Fibroblast of villous mesenchyme (primary cell): ENCODE measurements around the gene ADCY7. TPM values are rescaled to one million over a fixed set of nuclear protein-coding genes. Genes with fewer than 3 reads are reported as not detected.

Experiments
- DNase-seq: peaks from one replicate; pipeline ENCODE4 v3.0.0-alpha.2; 2010; ENCODE audit warnings: low read depth
- H3K4me3 ChIP-seq: 2 replicates; pipeline ENCODE4 v1.5.1; 2011; ENCODE audit warnings: low read depth, mild to moderate bottlenecking, low read length
- CTCF ChIP-seq: IDR thresholded peaks from 2 replicates; pipeline ENCODE4 v1.5.1; 2012; ENCODE audit warnings: low read depth, mild to moderate bottlenecking, low read length; ENCODE audit not compliant: insufficient read depth
- total RNA-seq: library from RNA; depleted of rRNA; stranded (reverse); fragments of >200 nt; gene quantifications from 2 replicates; pipeline ENCODE4 v1.2.3, GENCODE V29; 2012

Gene ADCY7
- total RNA-seq, 1 donor: 44.9 TPM

GRCh38 chr16:50303041-50303604, 36.8 kb downstream of the ADCY7 start:
- TF ChIP-seq CTCF: no peak
- H3K4me3 ChIP-seq: no peak overlapping the region
- DNase-seq: peak; percentile 33

GRCh38 chr16:50303605-50304466, 37.5 kb downstream of the ADCY7 start:
- DNase-seq: peak; percentile 71
- TF ChIP-seq CTCF: no peak
- no peak overlapping the region for H3K4me3 ChIP-seq

- H3K4me3 ChIP-seq: no peak overlapping the region
- no peak for DNase-seq
- no peak for TF ChIP-seq CTCF
Observed at GRCh38 chr16:50304467-50305440, 38.4 kb downstream of the ADCY7 start.

GRCh38 chr16:50305441-50306061, 39.2 kb downstream of the ADCY7 start:
- H3K4me3 ChIP-seq: no peak overlapping the region
- DNase-seq: no peak
- no peak for TF ChIP-seq CTCF

GRCh38 chr16:50306287-50306686, 39.9 kb downstream of the ADCY7 start:
- no peak overlapping the region for H3K4me3 ChIP-seq
- TF ChIP-seq CTCF: no peak
- DNase-seq: no peak
